HL-60/S4 (cell line): ENCODE results near the gene RAB3IL1.

Experiments
- in situ Hi-C: fragments of 300-500 bp; cut with MboI; formaldehyde crosslinking; loops from 2 replicates; pipeline ENCODE4 v1.14.3; 2022; ENCODE audit warnings: low sequenced_read_pairs

Gene RAB3IL1

DNA sequence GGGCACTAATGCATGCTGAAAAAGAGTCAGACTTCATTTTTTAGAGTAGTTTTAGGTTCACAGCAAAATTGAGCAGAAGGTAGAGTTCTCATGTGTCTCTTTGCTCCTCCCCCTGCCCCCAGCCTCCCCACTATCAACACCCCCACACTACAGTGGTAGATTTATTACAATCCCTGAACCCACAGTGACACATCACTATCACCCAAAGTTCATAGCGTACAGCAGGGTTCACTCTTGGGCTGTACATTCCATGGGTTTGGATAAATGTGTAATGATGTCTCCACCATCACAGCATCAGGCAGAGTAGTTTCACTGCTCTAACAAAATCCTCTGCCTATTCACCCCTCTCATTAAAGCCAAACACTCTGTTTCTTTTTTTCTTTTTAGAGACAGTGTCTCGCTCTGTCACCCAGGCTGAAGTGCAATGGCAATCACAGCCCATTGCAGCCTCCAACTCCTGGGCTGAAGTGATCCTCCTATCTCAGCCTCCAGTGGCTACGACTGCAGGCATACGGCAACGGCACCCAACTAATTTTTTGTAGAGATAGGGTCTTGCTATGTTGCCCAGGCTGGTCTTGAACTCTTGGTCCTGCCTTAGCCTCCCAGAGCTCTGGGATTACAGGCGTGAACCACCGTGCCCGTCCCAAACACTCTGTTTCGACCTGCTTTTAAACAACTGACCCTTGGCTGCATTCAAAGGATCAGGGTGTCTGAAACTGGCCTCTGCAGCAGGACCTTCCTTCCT is 36.9 kb upstream of the RAB3IL1 start:
- in situ Hi-C loops = loop anchor here (5.0 kb wide), 1 partner anchor 57 kb away; no protein-coding TSS in a partner anchor

DNA sequence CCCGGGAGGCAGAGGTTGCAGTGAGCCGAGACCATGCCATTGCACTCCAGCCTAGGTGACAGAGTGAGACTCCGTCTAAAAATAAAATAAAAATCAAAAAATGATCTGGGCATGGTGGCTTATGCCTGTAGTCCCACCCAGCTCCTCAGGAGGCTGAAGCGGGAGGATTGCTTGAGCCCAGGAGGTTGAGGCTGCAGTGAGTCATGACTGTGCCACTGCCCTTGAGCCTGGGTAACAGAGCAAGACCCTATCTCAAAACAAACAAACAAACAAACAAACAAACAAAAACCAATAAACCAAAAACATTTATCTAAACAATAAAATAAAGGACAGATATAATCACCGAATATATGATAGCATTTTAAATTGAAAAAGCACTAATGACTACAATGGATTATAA is 36.3 kb upstream of the RAB3IL1 start:
- in situ Hi-C loops = loop anchor here (5.0 kb wide), 1 partner anchor 56 kb away; no protein-coding TSS in a partner anchor

DNA sequence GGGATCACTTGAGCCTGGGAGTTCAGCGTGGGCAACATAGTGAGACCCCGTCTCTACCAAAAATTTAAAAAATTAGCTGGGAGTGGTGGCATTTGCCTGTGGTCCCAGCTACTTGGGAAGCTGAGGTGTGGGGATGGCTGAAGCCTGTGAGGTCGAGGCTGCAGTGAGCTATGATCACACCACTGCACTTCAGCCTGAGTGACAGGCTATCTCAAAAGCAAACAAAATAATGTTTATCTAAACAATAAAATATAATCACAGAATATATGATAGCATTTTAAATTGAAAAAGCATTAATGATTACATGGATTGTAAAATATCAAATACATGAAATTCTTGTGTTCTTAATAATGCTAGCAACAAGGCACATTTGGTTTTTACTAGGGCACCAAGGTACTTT is 35.5 kb upstream of the RAB3IL1 start:
- in situ Hi-C loops = loop anchor here (5.0 kb wide), 1 partner anchor 56 kb away; no protein-coding TSS in a partner anchor

DNA sequence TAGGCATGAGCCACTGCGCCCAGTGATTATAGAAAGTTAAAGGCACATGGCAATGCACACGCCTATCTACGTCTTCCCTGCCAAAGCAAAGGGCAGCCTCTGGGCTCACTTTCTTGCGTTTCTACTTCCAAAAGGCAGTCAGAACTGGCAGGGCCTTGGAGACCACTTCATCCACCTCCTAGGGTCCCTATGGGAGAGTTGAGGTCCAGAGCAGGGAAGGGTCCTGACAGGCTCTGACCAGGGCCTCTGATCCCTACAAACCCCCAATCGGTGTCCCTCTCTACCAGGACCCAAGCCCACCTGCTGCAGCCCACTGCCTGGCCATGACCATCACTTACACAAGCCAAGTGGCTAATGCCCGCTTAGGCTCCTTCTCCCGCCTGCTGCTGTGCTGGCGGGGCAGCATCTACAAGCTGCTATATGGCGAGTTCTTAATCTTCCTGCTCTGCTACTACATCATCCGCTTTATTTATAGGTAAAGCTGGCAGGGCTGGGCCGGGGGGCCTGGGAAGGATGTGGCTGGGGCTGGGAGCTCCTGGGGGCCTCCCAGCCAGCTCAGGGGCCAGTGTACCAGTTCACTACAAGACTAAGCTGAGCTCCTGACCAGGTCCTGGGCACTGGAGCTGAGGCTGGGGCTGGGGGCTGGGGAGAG is 34.2 kb upstream of the RAB3IL1 start:
- in situ Hi-C loops = loop anchor here (5.0 kb wide), 1 partner anchor 54 kb away; no protein-coding TSS in a partner anchor

DNA sequence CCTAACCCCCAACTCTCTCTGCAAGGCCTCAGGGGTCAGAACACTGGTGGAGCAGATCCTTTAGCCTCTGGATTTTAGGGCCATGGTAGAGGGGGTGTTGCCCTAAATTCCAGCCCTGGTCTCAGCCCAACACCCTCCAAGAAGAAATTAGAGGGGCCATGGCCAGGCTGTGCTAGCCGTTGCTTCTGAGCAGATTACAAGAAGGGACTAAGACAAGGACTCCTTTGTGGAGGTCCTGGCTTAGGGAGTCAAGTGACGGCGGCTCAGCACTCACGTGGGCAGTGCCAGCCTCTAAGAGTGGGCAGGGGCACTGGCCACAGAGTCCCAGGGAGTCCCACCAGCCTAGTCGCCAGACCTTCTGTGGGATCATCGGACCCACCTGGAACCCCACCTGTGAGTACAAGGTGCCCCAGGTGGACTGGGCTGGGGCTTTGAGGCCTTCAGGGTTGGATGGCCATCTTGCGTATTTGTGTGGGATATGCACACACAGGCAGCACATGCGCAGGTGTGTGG is 32.7 kb upstream of the RAB3IL1 start, which contains the start of gene BEST1:
Gene BEST1 (plus strand): TSS at position 317 of the 513 bp plus-strand sequence. CDS start 1,456 bp downstream, outside the sequence.
- in situ Hi-C loops = loop anchor here (5.0 kb wide), 1 partner anchor 53 kb away; no protein-coding TSS in a partner anchor

DNA sequence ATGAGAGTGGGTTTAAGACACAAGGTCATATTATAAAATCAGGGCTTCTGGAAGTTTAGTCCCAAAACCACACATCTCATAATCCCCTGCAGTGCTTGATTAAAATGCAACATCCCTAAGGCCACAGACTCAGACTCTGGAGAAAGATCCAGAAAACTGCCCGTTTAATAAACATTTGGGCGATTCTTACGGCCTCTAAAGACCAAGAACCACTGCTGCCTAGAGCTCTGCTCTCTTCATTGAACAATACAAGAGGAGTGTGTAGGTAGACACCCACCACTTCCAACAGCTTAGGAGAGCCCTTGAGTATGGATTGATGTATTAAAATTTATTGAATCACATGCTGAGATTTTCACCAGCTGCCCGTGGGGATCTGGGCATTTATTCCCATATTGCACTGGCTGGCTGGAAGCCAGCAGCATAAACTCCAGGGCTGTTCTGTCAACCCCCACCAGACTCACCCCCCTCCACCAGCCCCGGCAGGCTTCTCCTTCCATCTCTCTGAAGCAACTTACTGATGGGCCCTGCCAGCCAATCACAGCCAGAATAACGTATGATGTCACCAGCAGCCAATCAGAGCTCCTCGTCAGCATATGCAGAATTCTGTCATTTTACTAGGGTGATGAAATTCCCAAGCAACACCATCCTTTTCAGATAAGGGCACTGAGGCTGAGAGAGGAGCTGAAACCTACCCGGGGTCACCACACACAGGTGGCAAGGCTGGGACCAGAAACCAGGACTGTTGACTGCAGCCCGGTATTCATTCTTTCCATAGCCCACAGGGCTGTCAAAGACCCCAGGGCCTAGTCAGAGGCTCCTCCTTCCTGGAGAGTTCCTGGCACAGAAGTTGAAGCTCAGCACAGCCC is 32.0 kb upstream of the RAB3IL1 start:
- in situ Hi-C loops = loop anchor here (5.0 kb wide), 1 partner anchor 52 kb away; no protein-coding TSS in a partner anchor

DNA sequence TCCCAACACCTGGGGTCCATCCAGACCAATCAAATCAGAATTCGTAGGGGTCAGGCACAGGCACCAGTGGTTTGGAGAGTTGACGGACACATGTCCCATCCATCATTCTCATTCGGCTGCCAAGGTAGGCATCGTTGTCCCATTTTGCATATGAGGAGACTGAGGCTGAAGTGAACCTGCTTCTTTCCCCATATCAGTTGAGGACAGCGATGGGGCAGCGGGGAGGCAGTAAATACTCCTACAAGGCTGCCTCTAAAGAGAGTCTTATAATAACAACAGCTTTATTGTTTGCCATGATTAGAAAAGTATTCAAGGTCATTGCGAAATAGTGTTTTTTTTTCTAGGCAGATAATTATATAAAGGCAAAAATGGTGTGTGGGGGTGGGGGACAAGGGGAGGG is 31.1 kb upstream of the RAB3IL1 start:
- in situ Hi-C loops = no loop called here

DNA sequence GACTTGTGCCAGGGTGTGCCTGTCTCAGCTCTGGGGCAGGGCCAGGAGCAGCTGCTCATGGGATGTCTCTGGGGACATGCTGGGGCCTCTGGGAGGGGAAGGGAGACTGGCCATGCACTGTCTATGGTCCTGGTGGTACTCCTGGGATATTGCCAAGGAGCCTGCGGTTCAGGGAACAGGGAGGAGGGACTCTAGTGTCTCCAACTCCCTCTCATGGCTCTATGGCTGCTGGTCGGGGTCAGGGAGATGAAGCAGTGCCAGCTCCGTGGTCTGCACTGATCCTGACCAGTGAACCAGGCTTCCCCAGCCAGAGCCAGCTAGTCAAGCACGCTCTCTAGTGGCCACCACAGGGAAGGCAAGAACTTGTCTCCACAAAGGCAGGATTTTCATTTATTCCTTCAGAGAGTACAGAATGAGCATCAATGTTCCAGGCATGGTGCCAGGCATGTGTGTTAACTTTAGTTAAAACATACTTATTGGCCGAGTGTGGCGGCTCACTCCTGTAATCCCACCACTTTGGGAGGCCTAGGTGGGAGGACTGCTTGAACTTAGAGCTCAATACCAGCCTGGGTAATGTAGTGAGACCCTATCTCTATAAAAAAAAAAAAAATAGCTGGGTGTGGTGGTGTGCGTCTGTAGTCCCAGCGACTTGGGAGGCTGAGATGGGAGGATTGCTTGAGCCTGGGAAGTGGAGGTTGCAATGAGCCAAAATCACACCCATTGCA is 30.3 kb upstream of the RAB3IL1 start:
- in situ Hi-C loops = no loop called here

DNA sequence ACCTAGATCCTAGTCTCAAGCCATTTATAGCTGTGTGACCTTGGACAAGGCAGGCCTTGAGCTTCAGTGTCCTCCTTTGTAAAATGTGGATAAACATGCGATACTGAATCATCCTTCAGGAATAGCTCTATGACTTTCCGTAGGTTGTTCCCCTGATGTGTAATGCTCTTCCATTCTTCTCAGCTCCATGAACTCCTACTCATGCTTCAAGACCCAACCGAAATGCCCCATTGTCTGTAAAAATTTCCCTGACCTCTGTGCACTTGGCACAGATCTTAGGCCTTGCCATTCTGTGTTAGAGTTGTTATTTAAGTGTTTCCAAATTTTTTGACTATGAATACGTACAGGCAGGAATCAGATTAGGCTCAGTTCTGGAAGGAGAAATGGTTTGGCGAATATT is 29.5 kb upstream of the RAB3IL1 start:
- in situ Hi-C loops = no loop called here

DNA sequence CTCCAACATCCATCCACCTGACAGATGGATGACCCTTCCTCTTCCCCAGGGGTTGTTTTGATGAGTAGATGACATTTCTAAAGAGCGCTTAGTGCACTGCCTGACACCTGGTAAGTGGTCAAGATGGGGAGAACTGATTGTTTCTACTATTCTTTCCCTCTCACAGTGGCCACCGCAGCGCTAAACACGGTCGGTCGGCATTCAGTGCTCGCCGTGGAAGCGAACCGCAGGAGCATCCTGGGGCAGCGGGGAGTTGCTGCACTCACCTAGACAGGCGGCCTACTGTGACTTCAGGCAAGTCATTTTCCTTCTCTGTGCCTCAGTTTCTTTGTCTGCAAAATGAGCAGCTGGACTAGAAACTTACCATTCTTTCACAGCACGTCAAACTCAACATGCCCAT is 27.8 kb upstream of the RAB3IL1 start:
- in situ Hi-C loops = no loop called here

DNA sequence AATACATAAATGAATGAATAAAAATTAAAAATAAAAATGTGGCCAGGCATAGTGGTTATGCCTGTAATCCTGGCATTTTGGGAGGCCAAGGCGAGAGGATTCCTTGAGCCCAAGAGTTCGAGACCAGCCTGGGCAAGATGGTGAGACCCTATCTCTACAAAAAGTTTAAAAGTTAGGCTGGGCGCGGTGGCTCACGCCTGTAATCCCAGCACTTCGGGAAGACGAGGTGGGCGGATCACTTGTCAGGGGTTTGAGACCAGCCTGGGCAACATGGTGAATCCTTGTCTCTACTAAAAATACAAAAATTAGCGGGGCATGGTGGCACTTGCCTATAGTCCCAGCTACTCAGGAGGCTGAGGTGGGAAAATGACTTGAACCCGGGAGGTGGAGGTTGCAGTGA is 23.1 kb upstream of the RAB3IL1 start:
- in situ Hi-C loops = no loop called here

DNA sequence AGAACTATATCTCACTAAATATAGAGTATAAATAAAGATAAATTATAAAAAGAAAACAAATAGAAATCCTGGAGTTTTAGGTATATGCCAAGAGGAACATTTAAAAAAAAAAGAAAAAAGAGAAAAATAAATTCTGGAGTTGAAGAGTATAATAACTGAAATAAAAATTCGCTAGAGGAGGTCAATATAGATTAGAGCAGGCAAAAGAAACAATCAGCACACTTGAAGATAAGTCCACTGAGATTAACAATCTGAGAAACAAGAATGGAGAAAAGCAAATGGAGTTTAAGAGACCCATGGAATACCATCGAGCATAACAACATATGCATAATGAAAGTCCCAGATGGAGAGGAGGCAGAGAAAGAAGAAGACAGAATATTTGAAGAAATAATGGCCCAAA is 18.5 kb upstream of the RAB3IL1 start:
- in situ Hi-C loops = no loop called here

DNA sequence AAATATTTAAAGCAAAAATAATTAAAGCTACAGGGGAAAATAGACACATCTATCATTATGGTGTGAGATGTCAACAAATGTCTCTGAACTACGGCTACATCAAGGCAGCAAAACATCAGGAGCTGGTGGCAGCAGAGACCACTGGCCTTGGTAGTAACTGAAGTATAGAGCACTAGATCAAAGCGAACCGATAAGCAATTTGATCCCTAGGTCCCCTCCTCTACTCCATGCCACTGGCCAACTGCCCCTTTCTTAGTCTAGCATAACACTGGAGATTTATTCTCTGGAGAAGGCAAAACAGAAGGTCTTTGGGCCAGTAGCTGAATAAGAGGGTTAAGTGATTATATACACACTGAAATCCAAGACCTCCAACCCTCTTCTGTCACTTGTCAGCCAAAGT is 13.6 kb upstream of the RAB3IL1 start:
- in situ Hi-C loops = no loop called here

DNA sequence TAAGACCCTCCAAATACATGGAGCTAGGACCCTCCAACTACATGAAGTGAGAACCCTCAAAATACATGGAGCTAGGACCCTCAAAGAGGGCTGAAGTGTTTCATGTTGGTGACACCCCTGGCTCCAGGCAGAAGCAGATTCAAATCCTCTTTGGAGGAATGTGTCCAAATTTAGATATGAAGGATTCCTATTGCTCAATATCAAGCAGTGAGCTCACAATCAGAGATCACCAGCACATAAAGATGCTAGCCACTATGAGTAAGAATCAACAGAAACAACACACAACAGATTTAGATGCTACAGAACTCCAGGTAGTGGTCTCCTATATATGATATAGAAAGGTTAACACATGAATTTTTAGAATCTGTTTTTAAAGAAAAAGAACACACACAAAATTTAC is 11.2 kb upstream of the RAB3IL1 start:
- in situ Hi-C loops = no loop called here

DNA sequence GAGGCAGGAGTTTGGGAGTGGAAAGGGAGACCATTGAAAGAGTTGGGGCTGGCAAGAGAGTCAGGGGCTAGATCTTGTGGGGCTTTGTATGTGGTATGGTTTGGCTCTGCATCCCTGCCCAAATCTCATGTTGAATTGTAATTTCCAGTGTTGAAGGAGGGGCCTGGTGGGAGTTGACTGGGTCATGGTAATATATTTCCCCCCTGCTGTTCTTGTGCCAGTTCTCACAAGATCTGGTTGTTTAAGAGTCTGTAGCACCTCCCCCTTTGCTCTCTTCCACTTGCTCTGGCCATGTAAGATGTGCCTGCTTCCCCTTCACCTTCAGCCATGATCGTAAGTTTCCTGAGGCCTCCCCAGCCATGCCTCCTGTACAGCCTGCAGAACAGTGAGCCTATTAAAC is 10.1 kb upstream of the RAB3IL1 start:
- in situ Hi-C loops = no loop called here

DNA sequence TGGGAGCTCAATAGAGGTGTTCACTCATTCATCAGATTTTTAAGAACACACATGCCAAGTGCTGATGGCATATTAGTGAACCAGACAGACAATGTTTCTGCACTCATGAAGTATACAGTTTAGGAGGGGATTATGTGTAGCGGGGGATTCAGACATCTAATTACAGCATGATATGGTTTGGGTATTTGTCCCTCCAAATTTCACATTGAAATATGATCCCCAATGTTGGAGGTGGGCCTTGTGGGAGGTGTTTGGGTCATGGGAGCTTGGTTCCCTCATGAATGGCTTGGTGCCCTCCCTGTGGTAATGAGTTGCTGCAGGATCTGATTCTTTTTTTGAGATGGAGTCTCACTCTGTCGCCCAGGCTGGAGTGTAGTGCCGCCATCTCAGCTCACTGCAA is 8.9 kb upstream of the RAB3IL1 start:
- in situ Hi-C loops = no loop called here

DNA sequence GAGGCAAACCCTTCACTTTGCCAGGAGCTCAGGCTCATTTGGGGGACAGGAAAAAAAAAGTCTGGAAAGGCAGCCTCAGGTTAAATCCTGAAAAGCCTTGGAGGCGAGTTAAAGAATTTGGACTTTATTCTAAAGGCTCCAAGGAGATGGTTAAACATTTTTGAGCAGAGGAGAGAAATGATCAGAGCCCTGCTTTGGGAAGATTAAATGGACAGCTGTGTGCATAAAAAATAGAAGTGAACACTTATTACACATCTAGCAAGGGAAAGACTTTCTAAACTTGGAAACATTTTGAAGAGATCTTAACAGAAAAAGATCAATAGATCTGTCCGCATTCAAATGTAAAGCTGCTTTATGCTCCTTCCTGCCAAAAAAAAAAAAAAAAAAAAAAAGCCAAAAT is 8.4 kb upstream of the RAB3IL1 start:
- in situ Hi-C loops = no loop called here

DNA sequence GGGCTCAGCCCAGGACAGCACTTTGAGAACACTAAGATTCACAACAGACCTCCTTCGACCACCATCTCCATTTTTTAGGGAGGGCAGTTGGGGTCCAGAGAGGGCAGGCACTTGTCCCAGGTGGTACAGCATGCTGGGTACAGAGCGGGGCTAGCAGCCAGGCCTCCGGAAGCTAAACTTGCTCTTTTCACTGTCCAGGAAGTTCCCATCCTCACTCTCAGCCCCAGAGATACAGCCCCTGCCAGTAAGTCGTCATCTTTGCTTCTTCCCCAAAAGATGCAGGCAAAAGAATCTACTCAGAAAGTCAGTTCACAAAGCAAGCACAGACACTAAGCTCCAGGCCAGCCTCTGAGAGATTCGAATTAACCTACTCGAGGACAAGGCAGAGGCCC is 6.7 kb upstream of the RAB3IL1 start:
- in situ Hi-C loops = no loop called here

DNA sequence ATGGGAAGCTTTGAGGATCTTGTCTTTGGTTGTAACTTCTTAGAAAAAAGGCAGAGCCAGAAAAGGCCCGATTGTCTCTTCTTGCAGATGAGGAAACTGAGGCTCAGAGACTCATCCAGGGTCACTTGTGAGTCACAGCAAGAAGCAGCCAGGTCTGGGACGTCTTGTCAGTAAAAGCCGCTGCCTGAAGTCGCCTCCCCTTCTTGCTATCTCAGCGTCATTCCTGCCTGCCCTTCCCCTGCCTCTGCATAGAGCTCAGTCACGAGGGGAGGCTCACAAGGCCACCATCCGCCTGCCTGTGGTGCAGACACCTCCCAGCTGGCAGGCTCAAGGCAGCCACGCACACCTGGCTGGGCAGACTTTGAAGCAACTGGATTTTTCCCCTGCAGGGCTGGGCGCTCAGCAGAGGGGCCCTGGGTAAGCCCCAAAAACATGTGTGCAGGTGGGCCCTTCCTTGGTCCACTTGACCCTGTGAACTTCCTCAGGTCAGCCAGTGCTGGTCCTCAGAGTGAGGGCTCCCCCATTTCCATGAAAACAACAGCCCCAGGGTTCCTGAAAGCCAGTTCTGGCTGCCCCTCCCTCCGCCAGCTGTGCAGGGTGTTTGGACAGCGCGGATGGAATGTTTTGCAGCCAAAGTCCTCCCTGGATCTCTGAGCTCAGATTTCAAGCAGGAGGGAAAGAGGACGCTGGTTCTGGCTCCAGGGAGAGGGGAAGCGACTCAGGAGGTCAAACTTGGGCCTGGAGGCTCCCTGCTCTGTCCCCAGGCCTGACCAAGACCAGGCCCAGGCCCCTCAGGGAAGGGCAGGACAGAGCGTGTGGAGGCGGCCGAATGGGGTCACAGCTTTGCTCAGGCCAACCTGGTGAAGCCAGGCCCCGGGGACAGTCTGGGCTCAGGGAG is 6.0 kb upstream of the RAB3IL1 start:
- in situ Hi-C loops = no loop called here
